ENCODE results near the gene TMPRSS7.
A peak's percentile ranks its signal among the peaks of the same experiment; 100 is the strongest.

The TMPRSS7 gene

GRCh38 chr3:112096176-112096575 is 61.6 kb downstream of the TMPRSS7 start:
- no peak for DNase-seq (ENCODE audit: low spot score)

- DNase-seq (ENCODE audit: low spot score): peak; percentile 43
Observed at GRCh38 chr3:112097378-112097777, 62.8 kb downstream of the TMPRSS7 start.

DNA sequence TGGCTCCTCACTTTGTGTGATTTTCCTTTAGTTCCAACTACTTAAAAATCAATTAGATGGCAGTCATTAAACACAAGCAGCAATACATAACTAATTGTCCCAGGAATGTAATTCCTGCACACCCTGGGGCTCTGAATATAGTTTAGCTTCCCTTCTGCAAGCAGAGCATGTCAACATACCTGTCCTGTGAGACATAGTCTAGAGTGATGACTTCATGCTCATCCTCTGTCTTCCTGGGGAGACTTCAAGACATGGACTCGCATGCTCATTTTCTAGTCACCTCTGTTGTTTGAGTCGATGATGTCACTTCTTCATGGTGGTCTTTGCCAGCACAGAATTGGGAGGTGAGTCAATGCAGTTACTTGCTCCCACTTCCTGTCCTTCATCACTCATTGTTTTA is 67.4 kb downstream of the TMPRSS7 start:
- DNase-seq (ENCODE audit: low spot score): no peak

- DNase-seq (ENCODE audit: low spot score): no peak
Observed at GRCh38 chr3:112104774-112105173, 70.2 kb downstream of the TMPRSS7 start.

- no peak for DNase-seq (ENCODE audit: low spot score)
Observed at GRCh38 chr3:112109322-112109721, 74.8 kb downstream of the TMPRSS7 start.

DNA sequence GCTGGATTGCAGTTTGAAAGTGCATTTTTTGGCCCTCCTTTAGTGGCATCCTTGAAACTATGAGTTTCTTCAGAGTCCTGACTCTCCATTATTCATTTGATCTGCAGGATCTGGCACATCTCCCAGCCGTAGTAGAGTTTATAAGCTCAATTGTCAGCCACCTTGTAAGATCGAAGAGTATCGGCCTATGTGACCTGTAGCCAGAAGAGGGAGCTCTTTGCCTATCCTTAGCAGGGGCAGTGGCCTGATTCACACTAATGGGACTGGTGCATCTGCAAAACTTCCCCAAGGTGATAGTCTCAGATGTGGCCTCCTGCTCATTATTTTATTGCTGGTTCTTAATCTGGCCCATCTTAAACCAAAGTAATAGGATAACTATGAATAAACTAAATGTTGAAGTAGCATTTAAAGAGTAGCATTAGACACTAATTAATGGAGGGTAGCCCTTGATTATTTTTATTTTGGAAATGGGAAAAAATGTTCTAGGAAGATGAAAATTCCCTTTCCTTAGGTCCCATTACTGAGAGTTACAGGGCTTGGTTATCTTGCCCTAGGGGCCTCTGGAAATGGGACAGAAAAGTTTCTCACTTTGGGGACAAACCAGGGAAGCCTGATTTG is 77.4 kb downstream of the TMPRSS7 start:
- DNase-seq (ENCODE audit: low spot score): no peak

DNA sequence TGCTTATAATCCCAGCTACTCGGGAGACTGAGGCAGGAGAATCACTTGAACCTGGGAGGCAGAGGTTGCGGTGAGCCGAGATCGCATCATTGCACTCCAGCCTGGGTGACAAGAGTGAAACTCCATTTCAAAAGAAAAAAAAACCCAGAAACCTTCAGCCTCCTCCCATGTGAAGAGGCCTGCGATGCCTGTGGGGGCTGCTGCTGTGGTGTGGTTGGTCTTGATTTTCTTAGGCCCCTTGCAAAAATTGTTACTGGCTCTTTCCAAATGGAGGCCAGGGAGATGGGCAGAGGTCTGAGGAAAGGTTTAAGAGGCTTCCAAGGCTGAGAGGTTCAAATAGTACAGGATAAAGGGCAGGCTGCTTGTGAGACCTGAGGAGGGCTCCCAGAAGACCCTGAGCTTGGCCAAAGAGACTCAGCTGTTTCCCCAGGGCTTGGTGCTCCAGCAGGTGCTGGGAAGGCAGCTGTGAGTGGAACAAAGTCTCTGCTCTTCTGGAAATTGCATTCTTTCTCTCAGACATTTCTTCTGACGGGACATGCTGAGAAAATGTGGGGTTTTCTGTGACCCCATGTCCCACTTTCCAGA is 80.1 kb downstream of the TMPRSS7 start:
- DNase-seq (ENCODE audit: low spot score): no peak

GRCh38 chr3:112115161-112115739 is 80.7 kb downstream of the TMPRSS7 start:
- no peak for DNase-seq (ENCODE audit: low spot score)

DNA sequence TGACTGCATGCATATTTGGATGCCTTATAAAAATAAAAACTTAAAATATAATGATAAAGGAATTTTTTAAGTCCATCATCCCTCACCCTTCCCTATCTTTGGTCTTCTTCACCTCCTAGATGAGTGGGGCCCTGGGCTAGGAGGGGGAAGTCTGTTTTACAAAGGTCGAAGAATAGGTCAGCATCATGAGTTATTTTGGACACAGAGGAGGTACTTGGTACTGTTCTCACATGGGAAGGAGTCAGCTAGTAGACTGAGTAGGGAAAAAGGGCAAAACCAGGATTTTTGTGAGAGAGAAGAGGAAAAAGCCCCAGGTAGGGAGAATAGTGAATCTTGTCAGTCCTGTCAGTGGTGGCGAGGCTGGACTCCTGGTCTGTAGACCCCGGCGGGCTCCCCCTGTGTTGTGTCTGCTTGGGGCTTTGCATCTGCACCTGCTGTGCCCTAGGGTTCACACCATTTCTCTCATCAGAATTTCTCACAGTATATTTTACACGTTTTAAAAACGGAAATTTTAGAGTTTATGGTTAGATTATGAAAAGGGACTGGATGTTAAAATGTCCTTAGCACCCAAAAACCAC is 81.4 kb downstream of the TMPRSS7 start:
- DNase-seq (ENCODE audit: low spot score): no peak

- no peak for DNase-seq (ENCODE audit: low spot score)
Observed at GRCh38 chr3:112116748-112117186, 82.2 kb downstream of the TMPRSS7 start.

DNA sequence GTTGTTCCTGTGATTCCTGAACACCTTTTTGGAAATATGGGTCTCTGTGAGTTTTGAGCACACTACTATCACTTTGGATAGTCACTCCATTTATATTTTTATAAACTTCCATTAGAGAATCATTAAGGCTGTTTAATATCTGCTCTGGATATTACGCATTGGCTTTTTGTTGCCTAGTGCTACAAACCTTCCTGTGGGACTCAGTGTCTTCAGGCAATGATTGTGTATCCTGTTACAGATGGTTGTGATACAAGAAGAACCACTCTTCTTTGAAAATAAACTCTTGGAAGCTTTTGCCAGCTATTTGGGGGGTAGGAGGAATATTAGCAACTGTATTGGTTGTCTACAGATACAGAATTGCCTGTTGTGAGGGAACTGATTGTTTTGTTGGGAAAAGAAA is 82.9 kb downstream of the TMPRSS7 start:
- no peak for DNase-seq (ENCODE audit: low spot score)

DNA sequence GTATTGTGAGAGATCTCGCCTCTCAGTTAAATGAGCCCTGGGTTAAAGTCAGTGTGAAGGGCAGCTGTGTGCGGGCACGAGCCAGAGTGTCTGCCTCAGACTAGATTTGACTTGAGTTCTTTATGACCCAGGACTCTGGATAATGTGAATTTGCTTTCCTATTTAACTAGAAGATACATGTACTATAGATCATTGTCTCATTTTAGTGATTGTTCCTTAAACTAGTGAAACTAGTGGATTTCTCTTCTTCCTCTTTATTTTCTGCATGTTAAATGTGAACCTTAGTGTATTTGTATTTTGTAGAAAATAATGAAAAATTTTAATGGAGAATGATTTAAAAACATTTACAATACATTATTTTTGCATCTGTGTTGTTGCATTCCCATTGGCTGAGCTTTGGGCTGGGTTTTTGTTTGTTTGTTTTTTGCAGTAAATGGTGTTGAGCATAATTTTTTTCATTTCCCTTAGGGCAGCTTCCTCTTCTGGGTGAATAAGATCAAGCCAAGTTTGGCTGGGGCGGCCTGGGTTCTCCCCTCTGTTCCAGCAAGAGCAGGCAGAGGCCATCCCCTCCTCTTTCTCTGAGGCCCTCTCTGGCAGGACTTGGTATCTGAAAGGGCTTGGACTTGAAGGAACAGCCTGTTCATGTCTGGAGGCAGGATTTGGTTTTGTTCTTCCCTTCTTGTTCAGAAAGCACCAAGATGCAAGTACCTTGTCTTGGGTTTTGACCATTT is 83.5 kb downstream of the TMPRSS7 start:
- DNase-seq (ENCODE audit: low spot score): no peak

GRCh38 chr3:112119962-112120836 is 85.7 kb downstream of the TMPRSS7 start:
- no peak for DNase-seq (ENCODE audit: low spot score)

DNA sequence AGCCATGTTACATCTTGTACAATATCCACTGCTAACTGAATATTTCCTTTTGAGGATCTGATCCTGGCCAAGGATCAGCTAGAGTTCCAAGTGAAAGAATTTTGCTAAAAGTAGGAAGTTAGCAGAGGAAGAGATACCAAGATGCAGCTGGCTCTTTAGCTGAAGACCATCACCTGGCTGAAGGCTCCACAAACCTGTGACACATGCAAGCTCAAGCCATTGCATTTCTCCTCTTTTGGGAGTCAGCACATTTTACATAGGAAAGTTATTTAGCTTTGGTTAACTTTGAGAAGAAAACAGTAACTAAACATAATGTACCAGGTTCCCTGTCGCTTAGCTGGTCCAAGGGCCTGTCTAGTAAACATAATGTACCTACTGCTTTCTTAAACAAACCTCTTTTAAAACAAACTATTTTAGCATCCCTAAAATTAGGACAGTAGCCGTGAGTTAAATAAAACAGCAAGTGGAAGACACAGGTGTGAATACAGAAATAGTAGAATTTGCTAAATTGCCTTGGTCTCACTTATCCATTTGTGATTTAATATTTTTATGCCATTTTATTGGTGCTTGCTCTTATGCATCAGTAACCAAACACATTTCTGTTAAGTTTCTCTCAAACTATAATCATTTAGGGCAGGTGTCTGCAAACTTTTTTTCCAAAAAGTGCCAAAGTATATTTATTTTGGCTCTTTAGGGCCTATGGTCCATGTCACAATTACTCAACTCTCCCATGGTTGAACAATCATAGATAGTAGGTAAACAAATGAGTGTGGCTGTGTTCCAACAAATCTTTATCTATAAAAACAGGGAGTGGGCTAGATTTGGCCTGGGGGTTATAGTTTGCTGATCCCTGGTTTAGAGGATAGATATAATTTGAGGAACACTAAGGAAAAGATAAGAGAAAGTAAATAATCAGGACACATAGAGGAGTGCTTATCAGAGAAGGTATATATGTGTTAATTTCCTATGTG is 87.3 kb downstream of the TMPRSS7 start:
- DNase-seq (ENCODE audit: low spot score): no peak

DNA sequence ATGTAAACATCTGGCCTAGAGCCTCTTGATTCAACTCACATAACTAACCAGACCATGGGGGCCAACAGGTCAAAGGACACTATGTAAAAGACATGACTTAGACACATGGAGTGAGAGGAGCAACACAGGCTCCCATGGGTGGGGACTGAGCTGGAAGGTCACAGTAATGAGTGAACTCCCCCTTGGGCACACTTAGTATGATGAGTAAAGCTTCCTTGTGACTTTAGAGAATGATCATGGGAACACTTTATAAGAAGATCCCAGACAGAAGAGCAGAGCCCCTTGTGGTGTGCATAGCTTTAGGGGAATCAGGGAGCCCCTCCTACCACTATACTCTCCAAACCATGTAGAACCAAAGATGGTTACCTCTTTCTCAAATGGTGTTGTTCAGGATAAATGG is 88.3 kb downstream of the TMPRSS7 start:
- DNase-seq (ENCODE audit: low spot score): no peak

DNA sequence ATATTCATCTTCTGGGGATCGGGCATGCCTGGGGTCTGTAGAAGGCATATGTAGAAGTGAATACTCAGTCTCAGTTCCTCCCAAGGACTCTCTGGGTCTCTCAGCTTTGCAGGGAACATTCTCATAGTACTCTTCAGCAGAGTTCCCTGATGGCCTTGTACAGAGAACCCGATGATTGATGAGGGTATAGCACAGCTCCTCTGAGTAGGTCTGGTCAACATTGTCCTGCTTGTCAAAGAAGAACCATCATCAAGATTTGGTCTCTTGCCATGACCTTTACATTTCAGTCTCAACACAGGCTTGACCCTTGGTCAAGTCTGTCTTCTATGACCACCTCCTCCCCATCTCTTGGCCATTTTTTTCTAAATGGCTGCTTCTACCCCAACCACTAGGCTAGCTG is 89.0 kb downstream of the TMPRSS7 start:
- DNase-seq (ENCODE audit: low spot score): no peak

GRCh38 chr3:112124907-112125607 is 90.5 kb downstream of the TMPRSS7 start:
- DNase-seq (ENCODE audit: low spot score): no peak

DNA sequence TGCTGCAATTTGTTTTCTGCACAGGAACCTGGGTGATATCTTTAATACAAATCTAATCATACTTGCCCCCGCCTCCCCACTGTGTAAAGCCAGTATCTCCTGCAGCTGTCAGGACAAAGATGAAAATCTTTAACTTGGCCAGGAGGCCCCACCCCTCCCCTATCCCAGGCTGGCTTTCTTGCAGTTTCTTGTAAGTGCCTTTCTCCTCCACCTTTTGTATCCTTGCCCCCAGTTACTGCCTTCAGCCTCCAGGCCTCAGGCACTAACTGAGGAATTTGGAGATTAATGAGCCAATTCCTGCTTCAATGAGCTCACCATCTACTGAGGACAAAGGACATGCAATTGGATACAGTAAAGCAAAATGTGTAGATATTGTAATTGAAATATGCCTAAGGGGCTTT is 92.0 kb downstream of the TMPRSS7 start:
- DNase-seq (ENCODE audit: low spot score): no peak

DNA sequence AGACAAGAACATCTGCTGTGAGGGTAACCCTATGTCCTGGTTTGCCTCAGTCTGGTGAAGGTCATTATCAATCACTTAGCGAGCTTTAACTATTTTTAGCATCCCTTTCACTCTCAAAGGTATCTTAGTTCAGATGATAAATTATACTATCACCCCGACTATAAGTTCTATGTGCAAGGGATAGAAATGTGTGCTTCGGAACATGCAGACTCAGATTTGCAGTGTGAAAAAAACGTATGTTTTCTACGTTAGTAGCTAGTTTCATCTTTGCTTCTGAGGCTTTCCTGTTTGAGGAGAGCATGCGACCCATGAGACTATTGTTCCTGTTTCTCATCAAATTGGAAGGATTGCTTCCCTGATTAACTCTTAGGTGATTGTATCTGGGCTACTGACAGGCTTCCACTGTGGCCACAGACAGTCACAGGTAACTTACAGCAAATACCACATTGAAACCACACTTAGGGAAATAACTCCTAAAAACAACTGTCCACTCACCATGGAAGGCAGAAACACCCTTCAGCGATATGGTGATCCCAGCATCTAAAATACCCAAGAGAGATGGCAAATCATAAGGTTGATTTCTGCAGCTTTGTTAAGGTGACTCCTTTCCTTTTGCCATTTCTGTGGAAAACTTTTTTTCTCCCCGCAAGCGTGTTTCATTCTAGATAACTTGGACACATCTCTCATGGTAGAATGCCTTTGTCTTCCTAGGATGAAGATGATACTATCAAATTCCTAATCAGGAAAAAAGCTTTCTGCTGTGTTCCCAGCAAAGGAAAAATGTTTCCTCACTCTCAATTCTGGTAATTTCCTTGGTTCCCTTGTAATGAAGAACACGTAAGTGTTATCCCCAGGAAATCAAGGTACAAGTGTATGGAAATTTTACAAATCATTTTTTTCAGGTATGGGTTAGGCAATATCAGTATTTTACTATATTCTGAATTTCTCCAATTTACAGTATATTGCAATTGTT is 93.3 kb downstream of the TMPRSS7 start:
- DNase-seq (ENCODE audit: low spot score): no peak
